Left ventricle myocardium inferior (tissue), 1 donor: ENCODE data around the gene ADAM8. TPM values are rescaled to one million over a fixed set of nuclear protein-coding genes. Genes with fewer than 3 reads are reported as not detected.
"Not testable (repeated sequence)": the region's sequence is repeated elsewhere in the genome, so short reads cannot be mapped to it uniquely, and the experiment has no call there.

ENCODE experiments used
- DNase-seq: peaks from one replicate; pipeline ENCODE4 v3.0.0-alpha.2; 2020
- H3K27ac ChIP-seq: fragments of 200-600 bp; replicated peaks from 2 replicates; pipeline ENCODE4 v1.8.0; 2021
- H3K27me3 ChIP-seq: fragments of 200-600 bp; 2 replicates; pipeline ENCODE4 v1.8.0; 2021; ENCODE audit warnings: low read depth
- H3K36me3 ChIP-seq: fragments of 200-600 bp; 2 replicates; pipeline ENCODE4 v1.8.0; 2021
- H3K4me1 ChIP-seq: fragments of 200-600 bp; 2 replicates; pipeline ENCODE4 v1.8.0; 2021
- H3K4me3 ChIP-seq: fragments of 200-600 bp; 2 replicates; pipeline ENCODE4 v1.8.0; 2021; ENCODE audit warnings: mild to moderate bottlenecking, moderate library complexity
- H3K9me3 ChIP-seq: fragments of 200-600 bp; replicated peaks from 2 replicates; pipeline ENCODE4 v1.8.0; 2021
- CTCF ChIP-seq: fragments of 200-600 bp; IDR thresholded peaks from 2 replicates; pipeline ENCODE4 v1.8.0; 2021; ENCODE audit warnings: antibody characterized with exemption, mild to moderate bottlenecking, borderline replicate concordance
- intact Hi-C: fragments of 100-400 bp; cut with micrococcal nuclease; formaldehyde crosslinking; loops from one replicate; pipeline ENCODE4 v1.11.0; 2022
- total RNA-seq: library from RNA; stranded (reverse); fragmentation: NEBNext Ultra II Directional; extraction: Animal tissue kit (Norgen Biotek cat#: 25700); gene quantifications from one replicate; pipeline ENCODE4 v1.2.1, GENCODE V29; 2021
- donor health status: DM: no; HTN: yes; CAD: no; lungs with severe emphysema.

ADAM8 gene
- total RNA-seq, 1 donor from 2014 or later, result 1.4 TPM

- no peak for TF ChIP-seq CTCF
- Histone ChIP-seq H3K9me3 (no peaks in the 10 kb centered on the region), H3K4me1 (peaks cover 11% of the 10 kb centered on the region), H3K4me3 (no peak overlapping the region), H3K27ac (no peak overlapping the region), H3K36me3 (no peaks in the 10 kb centered on the region), H3K27me3 (peaks cover 81% of the 10 kb centered on the region)
- DNase-seq, result no peak
- intact Hi-C loops, result no loop called here
These were observed 50.3 kb downstream of the ADAM8 start for GRCh38 chr10:133226251-133226808.

GRCh38 chr10:133225707-133226191 lies 50.9 kb downstream of the ADAM8 start:
- H3K9me3 ChIP-seq, result no peaks in the 10 kb centered on the region
- no peak overlapping the region for H3K4me3 ChIP-seq
- peaks cover 11% of the 10 kb centered on the region for H3K4me1 ChIP-seq
- no peak overlapping the region for H3K27ac ChIP-seq
- intact Hi-C loops, result no loop called here
- H3K36me3 ChIP-seq, result no peaks in the 10 kb centered on the region
- no peak for TF ChIP-seq CTCF
- no peak for DNase-seq
- peaks cover 81% of the 10 kb centered on the region for H3K27me3 ChIP-seq

- H3K9me3 ChIP-seq, result no peaks in the 10 kb centered on the region
These were observed 51.8 kb downstream of the ADAM8 start for GRCh38 chr10:133224756-133225372.

GRCh38 chr10:133224076-133224475 lies 52.6 kb downstream of the ADAM8 start:
- no peaks in the 10 kb centered on the region for H3K4me1 ChIP-seq
- intact Hi-C loops, result no loop called here
- H3K27ac ChIP-seq, result no peak overlapping the region
- DNase-seq, result no peak
- TF ChIP-seq CTCF, result no peak
- no peaks in the 10 kb centered on the region for H3K36me3 ChIP-seq
- H3K27me3 ChIP-seq, result peaks cover 81% of the 10 kb centered on the region
- H3K9me3 ChIP-seq, result no peaks in the 10 kb centered on the region
- no peak overlapping the region for H3K4me3 ChIP-seq

More at GRCh38 chr10:133224756-133225372, 51.8 kb downstream of the ADAM8 start:
- Histone ChIP-seq H3K27ac (no peak overlapping the region), H3K27me3 (peaks cover 81% of the 10 kb centered on the region), H3K36me3 (no peaks in the 10 kb centered on the region), H3K4me1 (peaks cover 5% of the 10 kb centered on the region), H3K4me3 (no peak overlapping the region)
- intact Hi-C loops, result no loop called here
- DNase-seq, result no peak
- no peak for TF ChIP-seq CTCF

- H3K9me3 ChIP-seq, H3K36me3 ChIP-seq, intact Hi-C loops, H3K4me3 ChIP-seq, H3K4me1 ChIP-seq, DNase-seq, H3K27ac ChIP-seq: not testable (repeated sequence)
- H3K27me3 ChIP-seq, result peaks cover 71% of the 10 kb centered on the region
These were observed 54.9 kb downstream of the ADAM8 start for GRCh38 chr10:133221756-133222155.

GRCh38 chr10:133221331-133221730 lies 55.3 kb downstream of the ADAM8 start:
- DNase-seq, result no peak
- H3K9me3 ChIP-seq, result no peaks in the 10 kb centered on the region
- no peak overlapping the region for H3K27ac ChIP-seq
- no peaks in the 10 kb centered on the region for H3K36me3 ChIP-seq
- no peak overlapping the region for H3K4me3 ChIP-seq
- no peak for TF ChIP-seq CTCF
- intact Hi-C loops, result no loop called here
- H3K4me1 ChIP-seq, result no peaks in the 10 kb centered on the region
- peaks cover 67% of the 10 kb centered on the region for H3K27me3 ChIP-seq
